ENCODE measurements around the gene GRAMD1B.
A peak's percentile ranks its signal among the peaks of the same experiment; 100 is the strongest.

Gene GRAMD1B

DNA sequence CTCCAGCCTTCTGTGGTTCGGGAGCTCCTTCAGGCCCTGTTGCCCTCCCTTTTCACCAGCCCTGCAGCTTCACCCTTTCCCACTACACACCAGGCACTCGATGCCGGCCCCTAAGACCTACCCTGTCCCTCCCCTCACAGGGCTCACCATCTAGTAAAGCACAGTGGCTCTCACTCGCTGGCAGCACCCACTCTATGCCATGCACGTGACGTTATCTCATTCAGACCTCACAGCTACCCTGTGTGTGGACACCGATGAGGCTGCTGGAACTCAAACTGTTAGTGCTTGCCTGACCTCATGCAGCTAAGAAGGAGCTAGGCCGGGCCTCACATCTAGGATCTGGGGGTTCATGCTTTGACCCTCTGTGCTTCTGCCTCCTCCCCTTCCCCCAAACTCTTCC lies 178.9 kb downstream of the GRAMD1B start:
- no peaks in the 10 kb centered on the region for H3K27me3 ChIP-seq (ENCODE audit: control insufficient read depth, insufficient read depth, low read length)
- no peak overlapping the region for H3K9ac ChIP-seq (ENCODE audit: low read length)
- no peaks in the 10 kb centered on the region for H3K36me3 ChIP-seq (ENCODE audit: control insufficient read depth, insufficient read depth, low read length)
- H3K4me1 ChIP-seq (ENCODE audit: control insufficient read depth, insufficient read depth, low read length), result no peaks in the 10 kb centered on the region
- no peak overlapping the region for H3K4me3 ChIP-seq (ENCODE audit: low read length)
- no peak overlapping the region for H3K27ac ChIP-seq (ENCODE audit: low read depth, low read length)

DNA sequence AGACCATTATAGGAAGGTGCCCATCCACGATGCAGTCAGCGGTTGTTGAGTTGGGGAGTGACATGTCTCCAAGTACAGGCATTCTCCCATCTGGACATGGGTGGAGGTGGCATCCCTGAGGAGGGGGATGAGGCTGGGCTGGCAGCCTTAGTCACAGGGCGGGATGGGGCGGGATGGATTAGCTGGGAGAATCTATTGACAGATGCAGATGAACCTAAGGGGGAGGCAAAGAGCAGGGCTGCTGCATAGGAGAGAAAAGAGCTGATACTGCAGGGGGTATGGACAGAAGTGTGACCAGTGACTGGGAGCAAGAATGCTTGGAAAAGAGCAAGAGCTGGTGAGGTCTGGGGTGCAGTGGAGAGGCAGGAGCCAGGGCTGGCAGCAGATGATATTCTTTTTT lies 181.6 kb downstream of the GRAMD1B start:
- no peak overlapping the region for H3K4me3 ChIP-seq (ENCODE audit: low read length)
- H3K27ac ChIP-seq (ENCODE audit: low read depth, low read length), result no peak overlapping the region
- H3K27me3 ChIP-seq (ENCODE audit: control insufficient read depth, insufficient read depth, low read length), result no peaks in the 10 kb centered on the region
- H3K4me1 ChIP-seq (ENCODE audit: control insufficient read depth, insufficient read depth, low read length), result peaks cover 1% of the 10 kb centered on the region
- no peaks in the 10 kb centered on the region for H3K36me3 ChIP-seq (ENCODE audit: control insufficient read depth, insufficient read depth, low read length)
- H3K9ac ChIP-seq (ENCODE audit: low read length), result no peak overlapping the region

DNA sequence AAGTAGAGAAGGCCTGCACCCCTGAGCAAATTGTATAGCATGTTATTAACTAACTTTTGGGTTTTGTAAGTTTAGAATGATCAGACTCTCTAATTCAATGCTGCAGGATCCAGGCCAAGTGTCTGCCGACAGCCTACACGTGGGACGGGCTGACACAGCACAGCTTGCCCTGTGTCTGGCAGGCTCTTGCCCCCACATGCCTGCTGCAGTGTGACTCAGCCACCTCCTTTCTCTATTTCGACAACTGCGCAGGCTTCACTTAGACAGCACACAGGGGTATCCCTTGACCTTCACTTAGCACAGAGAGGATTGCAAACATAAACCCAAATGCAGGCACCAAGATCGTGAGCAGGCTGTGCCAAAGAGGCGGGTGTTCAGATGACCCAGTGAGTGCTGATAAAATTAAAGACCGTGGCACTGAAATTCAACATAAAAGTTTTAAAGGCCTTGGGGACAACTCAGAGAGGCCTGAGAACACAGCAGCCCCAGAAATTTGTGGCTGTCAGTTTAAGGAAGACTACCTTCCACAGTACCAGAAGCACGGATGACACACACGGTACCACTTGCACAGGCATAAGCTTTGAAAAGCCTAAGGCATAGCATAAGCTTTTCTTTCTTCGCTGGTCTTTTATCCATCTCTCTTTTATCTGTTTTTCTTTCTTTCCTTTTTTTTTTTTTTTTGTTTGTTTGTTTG lies 186.6 kb downstream of the GRAMD1B start:
- Histone ChIP-seq H3K9ac (ENCODE audit: low read length) (no peak overlapping the region), H3K4me1 (ENCODE audit: control insufficient read depth, insufficient read depth, low read length) (peaks cover 4% of the 10 kb centered on the region), H3K27ac (ENCODE audit: low read depth, low read length) (peak overlapping the region; percentile 17), H3K27me3 (ENCODE audit: control insufficient read depth, insufficient read depth, low read length) (no peaks in the 10 kb centered on the region), H3K4me3 (ENCODE audit: low read length) (no peak overlapping the region), H3K36me3 (ENCODE audit: control insufficient read depth, insufficient read depth, low read length) (peaks cover 3% of the 10 kb centered on the region)

DNA sequence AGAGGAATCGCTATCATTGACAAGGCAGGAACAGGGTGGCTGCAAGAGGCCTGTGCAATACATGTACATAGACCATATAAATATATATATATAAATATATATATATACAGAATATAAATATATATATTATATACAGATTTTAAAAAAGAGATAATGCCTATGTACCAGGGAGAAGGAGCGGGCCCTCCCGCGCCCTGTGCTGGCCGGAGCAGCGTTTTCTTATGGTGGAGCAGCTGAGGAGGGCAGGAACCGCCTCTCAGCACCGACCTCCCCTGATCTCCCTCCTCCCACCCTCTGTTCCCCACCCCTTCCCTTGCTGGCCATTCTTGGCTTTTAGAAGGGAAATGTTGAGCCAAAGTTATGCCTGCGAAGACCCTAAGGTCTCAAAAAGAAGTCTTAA lies 192.5 kb downstream of the GRAMD1B start:
- Histone ChIP-seq H3K4me1 (ENCODE audit: control insufficient read depth, insufficient read depth, low read length) (no peaks in the 10 kb centered on the region), H3K36me3 (ENCODE audit: control insufficient read depth, insufficient read depth, low read length) (peaks cover 3% of the 10 kb centered on the region), H3K27me3 (ENCODE audit: control insufficient read depth, insufficient read depth, low read length) (no peaks in the 10 kb centered on the region), H3K9ac (ENCODE audit: low read length) (no peak overlapping the region), H3K4me3 (ENCODE audit: low read length) (no peak overlapping the region), H3K27ac (ENCODE audit: low read depth, low read length) (no peak overlapping the region)

DNA sequence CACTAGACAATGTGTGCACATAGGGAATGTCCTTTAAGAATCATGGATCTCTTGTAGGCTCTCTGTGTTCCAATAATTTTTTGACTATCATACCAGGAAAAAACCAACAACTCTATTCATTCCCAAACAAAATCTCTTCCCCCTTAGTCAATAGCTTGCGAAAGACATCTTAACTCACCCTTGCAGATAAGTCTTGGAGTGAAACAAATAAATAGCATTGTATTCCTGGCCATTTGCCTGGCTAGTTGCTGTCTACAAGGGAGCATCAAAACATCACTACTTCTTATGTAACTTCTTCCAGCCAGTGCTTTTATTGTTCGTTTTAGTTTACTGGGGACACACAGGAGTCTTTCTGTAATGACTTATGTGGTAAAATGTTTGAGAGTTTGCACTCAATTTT lies 194.9 kb downstream of the GRAMD1B start:
- no peak overlapping the region for H3K9ac ChIP-seq (ENCODE audit: low read length)
- no peaks in the 10 kb centered on the region for H3K27me3 ChIP-seq (ENCODE audit: control insufficient read depth, insufficient read depth, low read length)
- no peak overlapping the region for H3K4me3 ChIP-seq (ENCODE audit: low read length)
- H3K27ac ChIP-seq (ENCODE audit: low read depth, low read length), result no peak overlapping the region
- H3K36me3 ChIP-seq (ENCODE audit: control insufficient read depth, insufficient read depth, low read length), result no peaks in the 10 kb centered on the region
- H3K4me1 ChIP-seq (ENCODE audit: control insufficient read depth, insufficient read depth, low read length), result no peaks in the 10 kb centered on the region

DNA sequence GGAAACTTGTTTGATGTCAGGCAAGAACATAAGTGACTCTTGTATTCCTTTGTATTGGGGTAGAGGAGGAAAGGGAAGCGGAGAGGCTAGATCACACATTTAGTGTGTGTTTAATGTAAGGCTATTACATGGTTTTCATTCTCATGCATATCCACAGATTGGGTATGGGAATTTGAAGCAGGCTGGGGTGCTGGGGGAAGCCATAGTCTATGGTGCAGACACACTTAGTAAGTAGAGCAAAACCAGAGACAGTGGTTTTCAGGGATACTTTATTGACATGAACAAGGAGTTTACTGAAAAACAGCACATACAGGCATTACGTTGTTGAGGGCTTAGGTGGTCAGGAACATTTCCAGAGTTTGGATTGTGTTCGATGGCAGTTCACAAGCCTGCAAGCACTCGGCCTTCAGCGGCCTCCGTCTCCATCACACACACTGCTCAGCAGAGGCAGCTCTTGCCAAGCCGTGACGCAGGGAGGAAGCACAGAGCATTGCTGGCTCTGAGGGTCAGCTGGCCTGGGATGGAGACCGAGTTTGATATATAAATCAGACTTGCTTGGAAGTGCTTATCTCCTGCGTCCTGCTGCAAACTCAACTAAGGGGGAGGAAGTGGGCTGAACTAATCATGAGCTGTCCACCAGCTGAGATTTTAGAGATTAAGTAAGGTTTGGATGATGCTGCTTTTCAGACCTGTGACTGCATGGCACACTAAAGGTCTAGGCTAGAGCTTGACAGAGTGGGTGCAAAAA lies 199.0 kb downstream of the GRAMD1B start:
- H3K4me1 ChIP-seq (ENCODE audit: control insufficient read depth, insufficient read depth, low read length), result no peaks in the 10 kb centered on the region
- H3K4me3 ChIP-seq (ENCODE audit: low read length), result no peak overlapping the region
- H3K9ac ChIP-seq (ENCODE audit: low read length), result no peak overlapping the region
- no peaks in the 10 kb centered on the region for H3K27me3 ChIP-seq (ENCODE audit: control insufficient read depth, insufficient read depth, low read length)
- no peak overlapping the region for H3K27ac ChIP-seq (ENCODE audit: low read depth, low read length)
- H3K36me3 ChIP-seq (ENCODE audit: control insufficient read depth, insufficient read depth, low read length), result no peaks in the 10 kb centered on the region

DNA sequence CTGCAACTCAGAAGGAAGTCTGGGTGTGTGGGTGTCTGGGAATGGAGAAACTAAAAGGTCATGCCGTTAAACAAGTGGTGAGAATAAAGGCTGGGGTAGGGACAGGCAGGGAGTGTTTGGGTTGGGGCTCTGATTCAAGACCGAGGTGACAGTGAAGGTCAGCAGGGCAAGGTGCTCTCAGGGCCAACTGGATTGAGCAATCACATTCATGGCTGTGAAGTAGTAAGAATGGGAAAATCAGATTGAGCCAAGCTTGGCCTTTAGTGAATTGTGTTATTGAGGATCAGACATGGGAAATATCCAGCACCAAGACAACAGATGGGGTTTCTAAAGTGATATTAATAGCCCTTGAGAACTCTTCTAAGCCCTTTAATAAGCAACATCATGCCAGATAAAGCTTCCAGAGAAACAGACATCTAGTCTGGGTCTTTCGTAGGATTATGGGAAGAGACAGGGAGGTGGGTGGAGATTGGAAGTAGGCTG lies 200.1 kb downstream of the GRAMD1B start:
- H3K4me1 ChIP-seq (ENCODE audit: control insufficient read depth, insufficient read depth, low read length), result no peaks in the 10 kb centered on the region
- H3K27ac ChIP-seq (ENCODE audit: low read depth, low read length), result no peak overlapping the region
- no peaks in the 10 kb centered on the region for H3K27me3 ChIP-seq (ENCODE audit: control insufficient read depth, insufficient read depth, low read length)
- H3K4me3 ChIP-seq (ENCODE audit: low read length), result no peak overlapping the region
- no peak overlapping the region for H3K9ac ChIP-seq (ENCODE audit: low read length)
- H3K36me3 ChIP-seq (ENCODE audit: control insufficient read depth, insufficient read depth, low read length), result no peaks in the 10 kb centered on the region

DNA sequence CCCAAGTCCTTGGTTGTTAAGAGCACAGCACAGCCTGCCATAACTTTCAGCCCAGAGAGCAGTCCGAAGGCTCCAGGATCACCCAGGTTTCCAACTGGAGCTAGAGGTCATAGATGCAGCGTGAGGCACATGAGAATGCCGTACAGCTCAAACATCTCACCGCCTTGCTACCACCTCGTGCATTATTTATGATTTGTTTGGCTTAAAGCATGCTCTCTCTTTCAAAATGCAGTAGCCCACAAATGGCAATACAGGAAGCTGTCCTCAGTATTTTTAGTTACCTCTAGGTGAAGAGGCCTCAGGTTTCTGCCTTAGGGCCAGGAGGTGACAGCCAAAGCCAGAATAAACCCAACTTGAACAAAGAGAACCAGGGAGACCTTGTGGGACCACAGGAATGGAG lies 210.0 kb downstream of the GRAMD1B start:
- no peak overlapping the region for H3K27ac ChIP-seq (ENCODE audit: low read depth, low read length)
- H3K9ac ChIP-seq (ENCODE audit: low read length), result no peak overlapping the region
- H3K36me3 ChIP-seq (ENCODE audit: control insufficient read depth, insufficient read depth, low read length), result no peaks in the 10 kb centered on the region
- H3K4me3 ChIP-seq (ENCODE audit: low read length), result no peak overlapping the region
- H3K27me3 ChIP-seq (ENCODE audit: control insufficient read depth, insufficient read depth, low read length), result no peaks in the 10 kb centered on the region
- H3K4me1 ChIP-seq (ENCODE audit: control insufficient read depth, insufficient read depth, low read length), result no peaks in the 10 kb centered on the region

DNA sequence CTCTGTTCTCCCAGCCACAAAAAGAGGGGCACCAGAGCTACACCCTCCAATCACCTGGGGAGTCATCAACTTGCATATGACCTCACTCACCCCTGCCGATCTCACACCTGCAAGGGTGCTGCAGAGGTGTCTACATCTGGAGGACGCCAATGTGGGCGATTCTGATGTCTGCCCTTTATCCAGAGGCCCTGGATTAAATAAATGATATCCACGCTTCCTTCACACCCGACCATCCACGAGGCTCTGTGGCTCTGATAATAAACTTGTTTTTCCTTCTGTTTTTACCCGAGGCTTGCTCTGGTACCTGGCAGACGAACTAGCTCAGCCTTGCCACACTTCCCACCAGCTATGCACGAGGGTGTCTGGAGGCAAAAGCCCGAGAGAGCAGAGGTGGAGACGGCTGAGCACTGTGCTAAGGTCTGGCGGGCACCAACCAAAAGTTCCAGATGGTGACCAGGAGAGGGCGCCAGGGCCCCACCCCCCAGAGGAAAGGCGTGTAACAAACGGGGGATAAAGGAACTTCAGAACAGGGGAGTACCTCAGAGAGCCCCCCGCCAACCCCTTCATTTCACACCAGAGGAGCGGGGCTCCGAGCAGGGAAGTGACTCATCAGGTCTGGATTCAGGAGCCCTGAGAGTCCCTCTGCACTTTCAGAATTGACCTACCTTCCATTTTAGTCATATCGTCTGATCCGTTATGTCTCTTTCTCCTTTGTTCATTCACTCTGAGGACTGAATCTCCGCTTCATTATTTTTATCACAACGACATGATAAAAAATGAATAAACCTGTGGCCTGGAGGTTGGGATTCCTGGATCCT lies 210.8 kb downstream of the GRAMD1B start:
- H3K4me3 ChIP-seq (ENCODE audit: low read length), result no peak overlapping the region
- H3K36me3 ChIP-seq (ENCODE audit: control insufficient read depth, insufficient read depth, low read length), result no peaks in the 10 kb centered on the region
- H3K27me3 ChIP-seq (ENCODE audit: control insufficient read depth, insufficient read depth, low read length), result no peaks in the 10 kb centered on the region
- H3K4me1 ChIP-seq (ENCODE audit: control insufficient read depth, insufficient read depth, low read length), result no peaks in the 10 kb centered on the region
- H3K9ac ChIP-seq (ENCODE audit: low read length), result no peak overlapping the region
- H3K27ac ChIP-seq (ENCODE audit: low read depth, low read length), result no peak overlapping the region

DNA sequence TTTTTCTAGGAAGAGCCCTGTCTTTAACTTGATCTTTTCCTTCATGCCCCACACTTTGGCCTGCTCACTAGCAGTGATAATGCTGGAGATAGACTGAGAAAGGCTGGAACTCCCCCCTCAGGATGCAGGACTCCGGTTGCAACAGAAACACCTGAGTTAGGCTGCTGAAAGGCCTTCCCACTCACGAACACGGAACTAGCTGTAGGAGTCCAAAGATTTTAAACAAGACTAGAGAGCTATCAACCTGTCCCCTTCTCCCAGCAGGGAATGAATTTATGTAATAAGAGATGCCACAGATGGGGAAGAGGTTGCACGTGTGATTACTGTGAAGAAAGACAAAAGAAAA lies 211.4 kb downstream of the GRAMD1B start:
- H3K4me1 ChIP-seq (ENCODE audit: control insufficient read depth, insufficient read depth, low read length), result no peaks in the 10 kb centered on the region
- H3K27ac ChIP-seq (ENCODE audit: low read depth, low read length), result no peak overlapping the region

DNA sequence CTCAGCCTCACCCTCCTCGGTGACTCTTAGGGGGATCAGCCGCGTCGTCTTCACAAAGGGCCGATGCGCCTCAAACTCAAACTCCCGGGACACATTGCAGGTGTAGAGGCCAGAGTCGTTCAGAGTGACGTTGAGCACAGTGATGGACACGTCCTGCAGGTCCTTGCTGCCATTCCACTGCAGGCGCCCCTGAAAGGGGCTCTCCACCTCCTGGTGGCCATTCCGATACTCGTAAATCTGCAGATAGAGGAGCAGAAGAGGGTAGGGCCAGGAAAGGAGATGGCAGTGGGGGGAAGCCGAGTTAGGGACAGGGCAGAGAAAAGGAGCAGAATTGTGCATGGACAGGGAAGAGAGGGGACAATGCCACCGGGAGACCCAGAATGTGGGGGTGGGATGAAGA lies 212.4 kb downstream of the GRAMD1B start:
- no peaks in the 10 kb centered on the region for H3K36me3 ChIP-seq (ENCODE audit: control insufficient read depth, insufficient read depth, low read length)
- H3K9ac ChIP-seq (ENCODE audit: low read length), result no peak overlapping the region
- no peaks in the 10 kb centered on the region for H3K27me3 ChIP-seq (ENCODE audit: control insufficient read depth, insufficient read depth, low read length)
- H3K4me3 ChIP-seq (ENCODE audit: low read length), result no peak overlapping the region
- no peak overlapping the region for H3K27ac ChIP-seq (ENCODE audit: low read depth, low read length)
- no peaks in the 10 kb centered on the region for H3K4me1 ChIP-seq (ENCODE audit: control insufficient read depth, insufficient read depth, low read length)

More for the DNA sequence above, 211.4 kb downstream of the GRAMD1B start:
- Histone ChIP-seq H3K27me3 (ENCODE audit: control insufficient read depth, insufficient read depth, low read length) (no peaks in the 10 kb centered on the region), H3K36me3 (ENCODE audit: control insufficient read depth, insufficient read depth, low read length) (no peaks in the 10 kb centered on the region), H3K4me3 (ENCODE audit: low read length) (no peak overlapping the region), H3K9ac (ENCODE audit: low read length) (no peak overlapping the region)

DNA sequence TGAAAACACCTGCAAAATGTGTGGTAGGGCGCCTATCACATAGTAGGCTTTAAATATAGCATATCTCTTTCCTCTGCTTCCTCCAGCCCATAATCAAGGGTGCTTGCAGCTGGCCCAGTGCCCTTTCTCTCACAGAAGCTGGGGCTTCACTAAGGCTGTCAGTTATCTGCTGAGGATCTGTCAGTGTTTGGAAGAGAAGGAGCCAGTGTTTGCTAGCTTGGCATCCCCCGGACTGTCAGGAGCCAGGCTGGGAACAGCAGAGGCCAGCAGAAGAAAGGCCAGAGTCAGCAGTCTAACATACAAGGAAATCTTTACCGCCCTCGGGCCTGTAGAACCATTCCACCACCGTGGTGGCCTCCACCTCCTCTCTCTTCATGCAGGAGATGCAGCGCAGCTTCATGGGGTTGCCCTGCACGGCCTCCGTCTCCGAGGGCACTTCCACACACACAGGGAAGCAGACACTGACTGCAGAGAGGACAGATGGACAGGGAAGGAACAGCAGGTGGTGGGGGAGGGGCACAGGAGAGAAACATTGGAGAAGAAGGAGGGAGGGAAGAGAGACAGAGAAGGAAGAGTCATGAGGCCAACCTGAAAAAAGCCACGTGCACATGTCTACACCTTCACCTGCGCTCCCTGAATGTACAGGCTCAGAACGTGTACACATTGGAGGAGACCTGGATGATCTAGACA lies 215.4 kb downstream of the GRAMD1B start:
- Histone ChIP-seq H3K4me1 (ENCODE audit: control insufficient read depth, insufficient read depth, low read length) (no peaks in the 10 kb centered on the region), H3K4me3 (ENCODE audit: low read length) (no peak overlapping the region), H3K9ac (ENCODE audit: low read length) (no peak overlapping the region)

More for the DNA sequence above, 215.4 kb downstream of the GRAMD1B start:
- no peaks in the 10 kb centered on the region for H3K36me3 ChIP-seq (ENCODE audit: control insufficient read depth, insufficient read depth, low read length)
- H3K27me3 ChIP-seq (ENCODE audit: control insufficient read depth, insufficient read depth, low read length), result peaks cover 3% of the 10 kb centered on the region
- no peak overlapping the region for H3K27ac ChIP-seq (ENCODE audit: low read depth, low read length)

Measured in rectal smooth muscle tissue (tissue), 1 donor.